ENCODE data around the gene RPS16. TPM values are rescaled to one million over a fixed set of nuclear protein-coding genes. Genes with fewer than 3 reads are reported as not detected.

The RPS16 gene
- total and polyA plus RNA-seq, 2 of the 13 experiments (the other 11 are each of a cell fraction or from before 2014, with no cell fraction given), result 488 to 2,583 TPM

- TF ChIP-seq SIN3B (IDR thresholded peaks at IDR 0.05; ENCODE audit: low read length) (no peak), ZNF276 (CRISPR knock-in tag; IDR thresholded peaks at IDR 0.05; ENCODE audit: low read depth) (no peak), ZNF772 (CRISPR knock-in tag; IDR thresholded peaks at IDR 0.05) (peak; percentile 35; the same call in 1 of the 2 replicates), NPAS2 (CRISPR knock-in tag; IDR thresholded peaks at IDR 0.05; ENCODE audit: borderline replicate concordance) (no peak), ZUFSP (CRISPR knock-in tag; IDR thresholded peaks at IDR 0.05; ENCODE audit: borderline replicate concordance) (no peak), RERE (CRISPR knock-in tag; IDR thresholded peaks at IDR 0.05; ENCODE audit: low read depth) (no peak), ZNF577 (CRISPR knock-in tag; IDR thresholded peaks at IDR 0.05; ENCODE audit: borderline replicate concordance, low read depth) (no peak), ZKSCAN5 (CRISPR knock-in tag; IDR thresholded peaks at IDR 0.05) (no peak), TFDP1 (CRISPR knock-in tag; IDR thresholded peaks at IDR 0.05; ENCODE audit: borderline replicate concordance) (no peak; the same call in 1 of the 2 replicates), ZNF549 (CRISPR knock-in tag; IDR thresholded peaks at IDR 0.05) (no peak), SATB2 (CRISPR knock-in tag; IDR thresholded peaks at IDR 0.05) (no peak), RCOR2 (CRISPR knock-in tag; IDR thresholded peaks at IDR 0.05) (no peak; the same call in 1 of the 2 replicates), MXD1 (CRISPR knock-in tag; IDR thresholded peaks at IDR 0.05) (no peak), ZNF850 (CRISPR knock-in tag; conservative IDR thresholded peaks at IDR 0.05) (no peak), REPIN1 (CRISPR knock-in tag; IDR thresholded peaks at IDR 0.05; ENCODE audit: borderline replicate concordance, low read depth) (0 out of 2 replicates have a peak, but pooled peaks have one; percentile 41), NFYB (CRISPR knock-in tag; IDR thresholded peaks at IDR 0.05) (no peak), TEF (CRISPR knock-in tag; IDR thresholded peaks at IDR 0.05) (no peak), KDM1A (CRISPR knock-in tag; IDR thresholded peaks at IDR 0.05) (no peak)
Observed at GRCh38 chr19:39409208-39410016, 26.3 kb downstream of the RPS16 start (continued).

Data from HepG2 (cell line).